Stimulated activated CD8-positive, alpha-beta memory T cell treated with anti-CD3 and anti-CD28 coated beads, Interleukin-4, amount 100 ng/mL, for 24 hours (primary cell): ENCODE measurements around the gene METTL27.
"Not testable (repeated sequence)": the region's sequence is repeated elsewhere in the genome, so short reads cannot be mapped to it uniquely, and the experiment has no call there.

ENCODE experiments used
- DNase-seq: peaks from one replicate; pipeline ENCODE4 v3.0.0-alpha.2; 2020; ENCODE audit warnings: low read depth

METTL27 gene, protein sequence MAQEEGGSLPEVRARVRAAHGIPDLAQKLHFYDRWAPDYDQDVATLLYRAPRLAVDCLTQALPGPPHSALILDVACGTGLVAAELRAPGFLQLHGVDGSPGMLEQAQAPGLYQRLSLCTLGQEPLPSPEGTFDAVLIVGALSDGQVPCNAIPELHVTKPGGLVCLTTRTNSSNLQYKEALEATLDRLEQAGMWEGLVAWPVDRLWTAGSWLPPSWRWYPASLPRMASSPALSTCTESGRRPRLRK

DNA sequence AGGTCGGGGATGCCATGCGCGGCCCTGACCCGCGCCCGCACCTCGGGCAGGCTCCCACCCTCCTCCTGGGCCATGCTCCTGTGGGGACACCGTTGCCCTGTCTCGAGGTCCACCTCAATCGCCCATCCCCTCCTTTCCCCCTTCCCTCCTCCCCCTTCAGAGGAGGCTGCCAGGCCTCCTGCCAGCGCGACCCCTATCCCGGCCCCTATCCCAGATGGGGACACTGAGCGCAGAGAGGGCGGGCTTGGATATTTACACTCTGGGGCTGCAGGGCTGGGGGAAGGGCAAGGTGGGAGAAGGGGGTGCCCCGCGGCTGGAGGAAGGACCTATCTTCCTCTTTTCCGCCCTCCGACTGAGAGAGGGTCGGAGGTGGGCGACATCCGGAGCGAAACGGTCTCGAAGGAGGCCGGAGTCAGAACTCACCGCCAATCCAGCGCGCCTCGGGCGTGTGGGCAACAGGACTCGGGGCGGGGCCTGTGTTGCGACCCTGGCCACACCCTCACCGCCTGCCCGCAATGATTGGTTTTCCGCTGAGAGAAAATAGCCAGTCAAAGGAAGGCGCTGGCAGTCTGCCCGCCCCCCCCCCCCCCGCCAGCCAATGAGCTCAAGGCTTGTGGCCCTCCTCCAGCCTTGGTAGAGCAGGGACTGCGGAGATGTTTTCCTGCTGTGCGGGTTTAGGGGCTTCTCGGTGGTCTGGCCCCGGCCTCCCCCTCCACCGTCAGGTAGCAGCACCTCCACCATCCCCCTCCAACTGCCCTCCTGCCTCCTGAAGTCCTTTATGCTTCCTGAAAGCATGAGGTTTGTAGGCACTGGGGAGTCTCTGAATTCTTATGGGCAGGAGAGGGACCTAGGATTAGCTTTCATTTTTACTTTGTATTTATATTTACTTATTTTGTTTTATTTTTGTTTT lies at the start of gene METTL27:
METTL27 (minus strand) TSS at position 450 of the 910 bp plus-strand sequence; CDS start at position 74, 376 bp downstream.
- DNase-seq: peak; percentile 84

- DNase-seq: no peak
Measured at GRCh38 chr7:73891178-73891885, 49.0 kb upstream of the METTL27 start.

GRCh38 chr7:73890555-73891147 lies 48.3 kb upstream of the METTL27 start:
- DNase-seq: no peak

- no peak for DNase-seq
Measured at GRCh38 chr7:73888959-73889358, 46.6 kb upstream of the METTL27 start.

DNA sequence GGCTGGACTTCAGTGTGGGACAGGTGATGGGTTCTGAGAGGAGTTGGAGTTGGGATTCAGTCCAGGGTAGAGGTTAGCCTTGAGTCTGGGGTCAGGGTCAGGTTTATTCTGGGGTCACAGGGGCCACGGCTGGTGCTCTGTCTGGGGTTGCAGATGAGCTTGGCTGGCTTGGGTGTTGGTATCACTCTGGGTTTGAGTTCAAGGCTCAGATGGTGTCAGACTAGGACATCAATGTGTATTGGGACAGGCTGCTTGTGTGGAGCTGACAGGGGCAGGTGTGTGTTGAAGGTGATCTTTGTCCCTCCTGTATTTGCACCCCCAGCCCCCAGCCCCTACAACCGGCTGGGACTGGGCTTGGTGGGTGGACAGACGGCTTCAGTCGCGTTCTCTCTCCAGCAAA lies 45.4 kb upstream of the METTL27 start:
- no peak for DNase-seq

- DNase-seq: no peak
Measured at GRCh38 chr7:73885975-73886798, 43.9 kb upstream of the METTL27 start.

- no peak for DNase-seq
Measured at GRCh38 chr7:73885433-73885974, 43.2 kb upstream of the METTL27 start.

GRCh38 chr7:73884867-73885422 lies 42.6 kb upstream of the METTL27 start:
- DNase-seq: not testable (repeated sequence)

DNA sequence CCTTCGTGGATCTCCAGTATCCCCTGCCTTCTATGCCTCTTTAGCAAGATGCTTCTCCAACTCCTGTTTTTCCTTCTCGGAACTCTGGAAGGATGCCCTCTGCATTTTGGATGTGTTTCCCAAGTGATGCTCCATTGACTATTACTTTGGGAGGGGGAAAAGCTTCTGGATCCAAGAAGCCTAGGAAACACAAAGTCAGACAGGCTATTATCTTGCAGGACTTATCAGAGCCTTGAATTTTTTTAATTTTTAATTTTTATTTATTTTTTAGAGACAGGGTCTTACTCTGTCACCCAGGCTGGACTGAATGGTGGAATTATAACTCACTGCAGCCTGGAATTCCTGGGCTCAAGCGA lies 39.7 kb upstream of the METTL27 start:
- DNase-seq: no peak

DNA sequence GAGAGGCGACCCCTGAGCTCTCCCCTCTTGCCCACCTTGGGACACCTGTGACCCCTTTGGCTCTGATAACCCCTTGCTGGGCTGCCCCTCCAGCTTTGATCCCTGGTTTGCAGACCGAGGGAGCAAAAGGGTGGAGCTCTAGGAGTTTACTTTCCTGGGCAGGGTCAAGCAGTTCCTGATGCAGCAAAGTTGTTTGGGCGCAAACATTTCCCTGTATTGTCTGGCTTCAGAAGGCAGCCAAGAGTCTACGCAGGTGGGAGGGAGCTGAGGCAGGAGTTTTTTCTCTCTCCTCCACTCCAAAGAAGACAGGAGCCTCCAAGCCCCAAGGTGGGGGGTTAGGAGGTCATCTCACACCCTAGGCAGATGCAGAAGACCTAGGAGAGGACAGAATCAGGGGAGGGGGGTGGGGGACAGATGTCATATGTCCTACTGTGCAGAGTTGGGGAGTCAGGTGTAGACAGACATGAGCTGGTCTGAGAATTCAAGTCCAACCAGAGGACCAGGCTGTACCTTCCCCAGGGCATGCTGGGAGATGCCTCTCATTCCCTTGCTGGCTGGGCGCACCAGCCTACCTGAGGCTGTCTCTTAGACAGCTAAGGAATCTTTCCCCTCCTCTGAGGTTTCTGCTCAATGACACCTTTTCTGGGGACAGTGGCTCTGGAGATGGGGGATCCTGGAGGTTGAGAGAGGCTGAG lies 39.2 kb upstream of the METTL27 start:
- no peak for DNase-seq

DNA sequence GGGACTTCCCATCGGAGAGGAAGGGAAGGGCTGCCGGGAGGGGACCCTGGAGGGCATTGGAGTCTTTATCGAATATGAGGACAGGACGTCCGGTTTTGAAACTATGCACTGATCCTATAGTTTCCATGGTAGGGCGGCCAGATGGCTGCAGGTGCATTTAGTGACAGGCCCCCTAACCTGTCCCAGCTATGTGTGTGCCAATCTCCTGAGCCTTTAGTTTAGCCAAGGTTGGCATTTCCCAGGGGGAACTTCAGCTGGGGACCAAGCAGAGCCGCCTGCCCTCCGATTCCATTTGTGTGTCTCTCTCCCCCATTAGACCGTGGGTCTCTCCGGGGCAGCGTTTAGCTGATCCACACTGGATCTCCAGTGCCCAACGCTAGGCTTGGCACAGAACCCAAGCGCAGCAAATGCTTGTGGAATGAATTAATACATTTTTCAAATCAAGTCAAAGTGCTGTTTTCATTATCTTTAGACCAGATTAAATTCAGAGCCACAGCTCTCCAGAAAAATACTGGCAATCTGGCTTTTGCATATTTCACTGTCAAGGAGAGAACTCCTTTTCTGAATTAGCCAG lies 38.5 kb upstream of the METTL27 start:
- no peak for DNase-seq

DNA sequence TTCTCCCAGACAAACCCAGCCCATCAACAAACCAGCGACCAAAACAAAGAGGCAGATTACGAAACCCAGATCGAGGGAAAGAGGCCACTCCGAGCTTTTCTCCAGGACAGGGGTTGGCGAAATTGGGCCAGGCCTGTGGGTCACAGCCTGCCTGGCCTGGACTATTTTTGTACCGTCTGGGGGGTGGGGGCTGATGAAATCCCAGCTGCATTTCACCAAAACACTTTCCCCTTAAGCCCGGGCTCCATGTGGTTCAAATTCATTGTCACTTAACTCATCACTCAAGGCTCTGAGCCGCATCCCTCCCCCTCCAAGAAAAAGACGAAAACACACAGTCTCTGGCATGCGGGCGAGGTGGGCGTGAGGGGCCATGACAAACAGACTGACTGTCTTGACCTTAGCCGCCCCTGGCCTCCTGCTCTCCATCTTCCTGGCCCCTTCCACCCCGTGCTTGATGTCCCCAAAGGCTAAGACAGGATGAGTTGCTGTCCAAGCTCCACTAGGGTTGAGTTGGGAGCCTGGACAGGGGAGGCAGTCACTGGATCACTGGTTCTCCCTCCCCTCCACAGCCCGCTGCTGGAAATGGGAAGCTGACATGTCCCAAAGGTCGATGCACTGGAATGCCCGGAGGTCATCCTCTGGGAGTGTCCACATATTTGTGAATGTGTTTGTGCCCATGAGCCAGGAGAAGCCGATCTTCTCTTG lies 37.8 kb upstream of the METTL27 start:
- DNase-seq: no peak

GRCh38 chr7:73876973-73877372 lies 34.7 kb upstream of the METTL27 start:
- no peak for DNase-seq

- DNase-seq: no peak
Measured at GRCh38 chr7:73876361-73876760, 34.0 kb upstream of the METTL27 start.

- DNase-seq: no peak
Measured at GRCh38 chr7:73872056-73872908, 30.0 kb upstream of the METTL27 start.

GRCh38 chr7:73871163-73872011 lies 29.1 kb upstream of the METTL27 start:
- no peak for DNase-seq

GRCh38 chr7:73870041-73870492 lies 27.8 kb upstream of the METTL27 start:
- DNase-seq: no peak
